Neuronal stem cell (in vitro differentiated cells): Measurements from ENCODE around the gene DIAPH2. TPM values are rescaled to one million over a fixed set of nuclear protein-coding genes. Genes with fewer than 3 reads are reported as not detected.

Experiments
- DNase-seq: peaks from one replicate; pipeline ENCODE4 v3.0.0-alpha.2; 2013; ENCODE audit warnings: low spot score
- H2AFZ ChIP-seq: one replicate; pipeline ENCODE4 v1.6.1; 2013; ENCODE audit warnings: mild to moderate bottlenecking, low read length, inconsistent platforms
- H2AK5ac ChIP-seq: 2 replicates; pipeline ENCODE4 v1.6.1; 2013; ENCODE audit warnings: low read depth, mild to moderate bottlenecking, inconsistent platforms, low read length, moderate library complexity, mixed read lengths
- H2BK120ac ChIP-seq: 2 replicates; pipeline ENCODE4 v1.6.1; 2013; ENCODE audit warnings: low read depth, mild to moderate bottlenecking, inconsistent platforms, low read length, moderate library complexity, mixed read lengths
- H2BK12ac ChIP-seq: one replicate; pipeline ENCODE4 v1.6.1; 2013; ENCODE audit warnings: low read length, inconsistent platforms
- H2BK15ac ChIP-seq: 2 replicates; pipeline ENCODE4 v1.6.1; 2013; ENCODE audit warnings: mild to moderate bottlenecking, low read length, inconsistent platforms, mixed read lengths
- H2BK5ac ChIP-seq: one replicate; pipeline ENCODE4 v1.6.1; 2013; ENCODE audit warnings: inconsistent platforms, mild to moderate bottlenecking, low read length, moderate library complexity
- H3K14ac ChIP-seq: one replicate; pipeline ENCODE4 v1.6.1; 2013; ENCODE audit warnings: low read length, inconsistent platforms
- H3K18ac ChIP-seq: 2 replicates; pipeline ENCODE4 v1.6.1; 2013; ENCODE audit warnings: low read length, inconsistent platforms
- H3K23ac ChIP-seq: 2 replicates; pipeline ENCODE4 v1.6.1; 2013; ENCODE audit warnings: low read depth, mild to moderate bottlenecking, mixed read lengths, low read length, inconsistent platforms; ENCODE audit not compliant: poor library complexity
- H3K27ac ChIP-seq: replicated peaks from 3 replicates; pipeline ENCODE4 v1.5.1; 2013; ENCODE audit warnings: low read length, inconsistent platforms
- H3K27me3 ChIP-seq, 3 experiments: 2 replicates each; pipeline ENCODE4 v1.6.1; 2013; ENCODE audit warnings: low read length in 3 of 3, mild to moderate bottlenecking in 2 of 3, inconsistent platforms in 1 of 3, low read depth in 1 of 3, mixed read lengths in 1 of 3, moderate library complexity in 1 of 3; ENCODE audit not compliant: control insufficient read depth in 3 of 3, insufficient read depth in 3 of 3
- H3K36me3 ChIP-seq, 2 donors: replicated peaks in 1 of 2; 2 replicates each; pipeline ENCODE4 v1.6.1; 2013; ENCODE audit warnings: low read length in 2 of 2; ENCODE audit not compliant: control insufficient read depth in 2 of 2, insufficient read depth in 2 of 2
- H3K4ac ChIP-seq: 2 replicates; pipeline ENCODE4 v1.6.1; 2013; ENCODE audit warnings: inconsistent platforms, mild to moderate bottlenecking, low read length, moderate library complexity
- H3K4me1 ChIP-seq, 2 donors: 1 replicate in 1 of 2; 2 replicates in 1 of 2; pipeline ENCODE4 v1.6.1; 2013; ENCODE audit warnings: low read length in 2 of 2, low read depth in 1 of 2; ENCODE audit not compliant: control insufficient read depth in 2 of 2, insufficient read depth in 1 of 2
- H3K4me2 ChIP-seq: one replicate; pipeline ENCODE4 v1.6.1; 2013; ENCODE audit warnings: mild to moderate bottlenecking, low read length, inconsistent platforms; ENCODE audit not compliant: insufficient read depth, poor library complexity, severe bottlenecking
- H3K4me3 ChIP-seq, 2 donors: 2 replicates each; pipeline ENCODE4 v1.5.1; 2013; ENCODE audit warnings: low read length in 2 of 2, mild to moderate bottlenecking in 2 of 2, inconsistent platforms in 1 of 2, moderate library complexity in 1 of 2
- H3K79me1 ChIP-seq: one replicate; pipeline ENCODE4 v1.6.1; 2013; ENCODE audit warnings: low read depth, mild to moderate bottlenecking, inconsistent platforms, low read length, moderate library complexity
- H3K9ac ChIP-seq: one replicate; pipeline ENCODE4 v1.6.1; 2013; ENCODE audit warnings: mild to moderate bottlenecking, low read depth, low read length, inconsistent platforms; ENCODE audit not compliant: poor library complexity
- H3K9me3 ChIP-seq, 2 donors: replicated peaks in 1 of 2; 2 replicates each; pipeline versions ENCODE3 to v1.6.1; 2013; ENCODE audit warnings: low read length in 2 of 2, mild to moderate bottlenecking in 2 of 2, inconsistent platforms in 1 of 2, low read depth in 1 of 2, mixed read lengths in 1 of 2, moderate library complexity in 1 of 2; ENCODE audit not compliant: control insufficient read depth in 2 of 2, insufficient read depth in 1 of 2
- H4K8ac ChIP-seq: one replicate; pipeline ENCODE4 v1.6.1; 2013; ENCODE audit warnings: low read depth, mild to moderate bottlenecking, inconsistent platforms, low read length, moderate library complexity
- H4K91ac ChIP-seq: one replicate; pipeline ENCODE4 v1.6.1; 2013; ENCODE audit warnings: low read length, low read depth, mild to moderate bottlenecking, inconsistent platforms; ENCODE audit not compliant: poor library complexity
- WGBS, 2 donors: extraction: QIAGEN DNeasy Blood & Tissue Kit; methylation state at CpG; one replicate each; pipeline ENCODE4 v1.1.7; 2013; ENCODE audit warnings: missing lambda C conversion rate in 2 of 2, mixed read lengths in 1 of 2; ENCODE audit not compliant: insufficient read length in 2 of 2, insufficient replicate concordance in 1 of 2; ENCODE audit errors: extremely low coverage in 2 of 2; 5-methylcytosine and 5-hydroxymethylcytosine counted together
- small RNA-seq: library from polyadenylated mRNA; stranded (forward); fragments of <200 nt; extraction: miRNeasy Mini kit (QIAGEN cat#:217004); gene quantifications from one replicate; pipeline ENCODE3, GENCODE V24; 2013; ENCODE audit not compliant: insufficient read depth

Gene DIAPH2

GRCh38 chrX:97638621-97639020, 954.0 kb downstream of the DIAPH2 start:
- Histone ChIP-seq H2BK120ac (no peak overlapping the region), H2AK5ac (no peak overlapping the region), H3K4me2 (no peak overlapping the region), H3K9me3 (peaks cover 0 to 2% of the 10 kb centered on the region in 2 donors), H3K4me3 (no peak overlapping the region), H2BK15ac (no peak overlapping the region), H3K79me1 (no peaks in the 10 kb centered on the region), H3K9ac (no peak overlapping the region), H2AFZ (peak overlapping the region; percentile 28), H3K4ac (no peak overlapping the region), H2BK5ac (no peak overlapping the region), H3K23ac (no peak overlapping the region), H4K8ac (no peak overlapping the region), H3K18ac (no peak overlapping the region), H2BK12ac (no peak overlapping the region), H3K27ac (no peak overlapping the region), H3K36me3 (no peaks in the 10 kb centered on the region), H3K14ac (no peak overlapping the region), H3K27me3 (no peaks in the 10 kb centered on the region), H3K4me1 (peaks cover 3 to 16% of the 10 kb centered on the region in 2 donors), H4K91ac (no peak overlapping the region)
- no CpG with 5 or more reads among the region's 3 CpGs for WGBS, 2 donors
- DNase-seq, result no peak

- peak overlapping the region; percentile 46 for H2AFZ ChIP-seq
- H3K23ac ChIP-seq, result no peak overlapping the region
- H3K9ac ChIP-seq, result no peak overlapping the region
- no peak overlapping the region for H3K18ac ChIP-seq
- whole genome bisulfite sequencing, 2 donors, result no CpG with 5 or more reads among the region's 5 CpGs
- H2BK120ac ChIP-seq, result no peak overlapping the region
- no peak overlapping the region for H3K4me3 ChIP-seq
- no peak overlapping the region for H2BK15ac ChIP-seq
- H3K4me1 ChIP-seq, result peaks cover 3 to 16% of the 10 kb centered on the region in 2 donors
- H3K27ac ChIP-seq, result peak overlapping the region; percentile 43
- H3K14ac ChIP-seq, result no peak overlapping the region
- H3K36me3 ChIP-seq, result no peaks in the 10 kb centered on the region
- no peak overlapping the region for H2BK5ac ChIP-seq
- H2BK12ac ChIP-seq, result no peak overlapping the region
- H3K4me2 ChIP-seq, result no peak overlapping the region
- no peak overlapping the region for H3K4ac ChIP-seq
- H3K27me3 ChIP-seq, result no peaks in the 10 kb centered on the region
- no peak overlapping the region for H2AK5ac ChIP-seq
- H4K8ac ChIP-seq, result no peak overlapping the region
- H3K79me1 ChIP-seq, result no peaks in the 10 kb centered on the region
- no peak overlapping the region for H4K91ac ChIP-seq
- H3K9me3 ChIP-seq, result peaks cover 0 to 2% of the 10 kb centered on the region in 2 donors
- DNase-seq, result peak; percentile 36
Measured at GRCh38 chrX:97639526-97639925, 954.9 kb downstream of the DIAPH2 start.

Small RNA genes within 50 kb of the gene (small RNA-seq; reads per million reads assigned to genes)
- gene RF00017 (not detected), gene RF00019 (not detected), gene RN7SL74P (not detected)
